HepG2 (cell line): Measurements from ENCODE around the gene TWF1. TPM values are rescaled to one million over a fixed set of nuclear protein-coding genes. Genes with fewer than 3 reads are reported as not detected.

Experiments
- CEBPB ChIP-seq: IDR thresholded peaks from 2 replicates; pipeline ENCODE4 v1.6.1; 2011; ENCODE audit warnings: low read depth, low read length, improper control_type of control experiment, borderline replicate concordance
- ETV5 ChIP-seq: IDR thresholded peaks from 2 replicates; pipeline ENCODE4 v1.6.1; 2018; ENCODE audit warnings: missing biosample characterization, missing genetic modification reagents, inconsistent platforms, borderline replicate concordance
- ISX ChIP-seq: sonication (generic); formaldehyde crosslinking; conservative IDR thresholded peaks from 2 replicates; pipeline ENCODE4 v1.5.0; 2020; ENCODE audit warnings: missing genetic modification reagents
- KDM3A ChIP-seq: IDR thresholded peaks from 2 replicates; pipeline ENCODE4 v1.6.1; 2018; ENCODE audit warnings: low read depth, missing compliant biosample characterization
- MXI1 ChIP-seq: IDR thresholded peaks from 3 replicates; pipeline ENCODE4 v1.6.1; 2012; ENCODE audit warnings: low read depth, low read length, inconsistent platforms, borderline replicate concordance
- SMYD3 ChIP-seq: sonication (generic); formaldehyde crosslinking; IDR thresholded peaks from 2 replicates; pipeline ENCODE4 v1.8.1; 2023; ENCODE audit warnings: mild to moderate bottlenecking, missing genetic modification reagents
- YEATS2 ChIP-seq: sonication (generic); formaldehyde crosslinking; IDR thresholded peaks from 2 replicates; pipeline ENCODE4 v1.4.0; 2020; ENCODE audit warnings: missing genetic modification reagents, borderline replicate concordance
- ZFX ChIP-seq: sonication (generic); formaldehyde crosslinking; IDR thresholded peaks from 2 replicates; pipeline ENCODE4 v1.4.0; 2020; ENCODE audit warnings: mild to moderate bottlenecking, low read depth, missing genetic modification reagents, moderate library complexity
- ZMYM2 ChIP-seq: sonication (generic); formaldehyde crosslinking; IDR thresholded peaks from 2 replicates; pipeline ENCODE4 v1.8.0; 2022; ENCODE audit warnings: mild to moderate bottlenecking, missing genetic modification reagents
- ZNF34 ChIP-seq: sonication (generic); formaldehyde crosslinking; IDR thresholded peaks from 2 replicates; pipeline ENCODE4 v1.4.0; 2020; ENCODE audit warnings: mild to moderate bottlenecking, missing genetic modification reagents, borderline replicate concordance
- ZSCAN20 ChIP-seq: sonication (generic); formaldehyde crosslinking; IDR thresholded peaks from 2 replicates; pipeline ENCODE4 v1.4.0; 2020; ENCODE audit warnings: missing genetic modification reagents, mild to moderate bottlenecking, borderline replicate concordance
- polyA plus RNA-seq, 8 experiments: library from polyadenylated mRNA; depleted of rRNA in 3 of 8; stranded (reverse) in 7 of 8; unstranded in 1 of 8; fragments of >200 nt; fragmentation: Illumina TruSeq in 4 of 8; extraction: Trizol in 4 of 8; gene quantifications; 2 replicates each; pipeline versions ENCODE4 v1.2.1 to v1.2.3, GENCODE V29; 2011 to 2016; ENCODE audit warnings: low read depth in 4 of 8, missing spikeins in 1 of 8, mixed read lengths in 1 of 8; ENCODE audit not compliant: insufficient read depth in 1 of 8
- total RNA-seq, 5 experiments: library from RNA; depleted of rRNA; stranded (reverse); fragments of >200 nt; fragmentation: Illumina TruSeq; extraction: Trizol; gene quantifications; 2 replicates each; pipeline ENCODE4 v1.2.3, GENCODE V29; 2016; ENCODE audit warnings: low read depth in 1 of 5
- TF ChIP-seq, protein P1 (sequence below): sonication (generic); formaldehyde crosslinking; IDR thresholded peaks from 2 replicates; pipeline ENCODE4 v1.5.0; 2020; ENCODE audit warnings: mild to moderate bottlenecking, missing genetic modification reagents, borderline replicate concordance
- TF ChIP-seq, protein P2 (sequence below): sonication (generic); formaldehyde crosslinking; IDR thresholded peaks from 2 replicates; pipeline ENCODE4 v1.4.0; 2020; ENCODE audit warnings: missing genetic modification reagents, borderline replicate concordance
- TF ChIP-seq, protein P3 (sequence below): sonication (generic); formaldehyde crosslinking; IDR thresholded peaks from 2 replicates; pipeline ENCODE4 v1.8.1; 2023; ENCODE audit warnings: mild to moderate bottlenecking, inconsistent platforms, moderate library complexity, missing genetic modification reagents, borderline replicate concordance
- TF ChIP-seq, protein P4 (sequence below): sonication (generic); formaldehyde crosslinking; IDR thresholded peaks from 2 replicates; pipeline ENCODE4 v1.4.0; 2020; ENCODE audit warnings: mild to moderate bottlenecking, missing genetic modification reagents
- TF ChIP-seq, protein P5 (sequence below), 2 experiments: sonication (generic) in 1 of 2; formaldehyde crosslinking in 1 of 2; IDR thresholded peaks; 2 replicates each; pipeline versions ENCODE4 v1.4.0 to v1.6.1; 2018 to 2020; ENCODE audit warnings: missing genetic modification reagents in 2 of 2, borderline replicate concordance in 1 of 2, low read depth in 1 of 2, mild to moderate bottlenecking in 1 of 2, missing biosample characterization in 1 of 2

Gene TWF1
- total and polyA plus RNA-seq, 2 of the 13 experiments (the other 11 are each of a cell fraction or from before 2014, with no cell fraction given), result 32.3 to 85.5 TPM

DNA sequence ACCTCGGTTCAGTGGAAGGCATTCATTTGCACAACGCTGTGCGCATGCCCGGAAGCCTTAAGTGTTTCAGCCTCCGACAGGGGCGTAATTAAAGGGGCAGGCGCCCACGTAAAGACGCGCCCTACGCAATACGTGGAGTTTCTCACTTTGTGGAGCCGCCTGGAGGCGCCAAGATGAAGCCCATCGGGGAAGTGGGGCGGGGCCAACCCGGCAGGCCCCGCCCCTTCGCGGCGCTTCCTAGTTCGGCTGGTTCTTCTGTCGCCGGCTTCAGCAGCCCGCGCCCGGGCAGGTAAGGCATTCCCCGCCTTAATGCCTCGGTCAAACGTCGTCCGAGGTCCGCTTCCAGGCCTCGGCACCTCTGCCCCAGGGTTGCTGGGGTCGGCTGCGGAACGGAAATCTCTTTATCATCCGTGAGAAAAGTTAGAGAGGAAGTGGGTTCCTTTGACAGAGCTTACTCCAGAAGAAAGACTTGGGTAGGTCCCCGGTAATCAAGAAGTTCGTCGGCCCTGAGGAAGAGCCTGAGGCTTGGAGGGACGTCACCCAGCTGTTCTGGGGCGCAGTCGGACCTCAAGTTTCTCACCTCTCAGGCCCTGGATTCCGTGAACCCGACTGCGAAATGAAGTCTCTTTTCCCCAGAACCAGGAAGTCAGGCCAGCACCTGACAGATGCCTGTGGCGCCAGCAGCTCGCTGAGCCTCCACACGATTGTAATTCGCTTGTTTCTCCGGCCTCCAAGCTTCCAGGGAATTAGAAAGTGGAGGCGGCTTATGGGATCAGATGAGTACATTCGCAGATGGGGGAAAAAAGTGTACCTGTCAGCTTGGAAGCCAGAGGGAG is 47.2 kb downstream of the TWF1 start, which contains the start of the genes IRAK4 and PUS7L (continued):
- TF ChIP-seq, protein P1, sequence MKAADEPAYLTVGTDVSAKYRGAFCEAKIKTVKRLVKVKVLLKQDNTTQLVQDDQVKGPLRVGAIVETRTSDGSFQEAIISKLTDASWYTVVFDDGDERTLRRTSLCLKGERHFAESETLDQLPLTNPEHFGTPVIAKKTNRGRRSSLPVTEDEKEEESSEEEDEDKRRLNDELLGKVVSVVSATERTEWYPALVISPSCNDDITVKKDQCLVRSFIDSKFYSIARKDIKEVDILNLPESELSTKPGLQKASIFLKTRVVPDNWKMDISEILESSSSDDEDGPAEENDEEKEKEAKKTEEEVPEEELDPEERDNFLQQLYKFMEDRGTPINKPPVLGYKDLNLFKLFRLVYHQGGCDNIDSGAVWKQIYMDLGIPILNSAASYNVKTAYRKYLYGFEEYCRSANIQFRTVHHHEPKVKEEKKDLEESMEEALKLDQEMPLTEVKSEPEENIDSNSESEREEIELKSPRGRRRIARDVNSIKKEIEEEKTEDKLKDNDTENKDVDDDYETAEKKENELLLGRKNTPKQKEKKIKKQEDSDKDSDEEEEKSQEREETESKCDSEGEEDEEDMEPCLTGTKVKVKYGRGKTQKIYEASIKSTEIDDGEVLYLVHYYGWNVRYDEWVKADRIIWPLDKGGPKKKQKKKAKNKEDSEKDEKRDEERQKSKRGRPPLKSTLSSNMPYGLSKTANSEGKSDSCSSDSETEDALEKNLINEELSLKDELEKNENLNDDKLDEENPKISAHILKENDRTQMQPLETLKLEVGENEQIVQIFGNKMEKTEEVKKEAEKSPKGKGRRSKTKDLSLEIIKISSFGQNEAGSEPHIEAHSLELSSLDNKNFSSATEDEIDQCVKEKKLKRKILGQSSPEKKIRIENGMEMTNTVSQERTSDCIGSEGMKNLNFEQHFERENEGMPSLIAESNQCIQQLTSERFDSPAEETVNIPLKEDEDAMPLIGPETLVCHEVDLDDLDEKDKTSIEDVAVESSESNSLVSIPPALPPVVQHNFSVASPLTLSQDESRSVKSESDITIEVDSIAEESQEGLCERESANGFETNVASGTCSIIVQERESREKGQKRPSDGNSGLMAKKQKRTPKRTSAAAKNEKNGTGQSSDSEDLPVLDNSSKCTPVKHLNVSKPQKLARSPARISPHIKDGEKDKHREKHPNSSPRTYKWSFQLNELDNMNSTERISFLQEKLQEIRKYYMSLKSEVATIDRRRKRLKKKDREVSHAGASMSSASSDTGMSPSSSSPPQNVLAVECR, result peak; percentile 36; the same call in 1 of the 2 replicates
- TF ChIP-seq YEATS2 (CRISPR knock-in tag), result peak; percentile 84
- no peak; the same call in 1 of the 2 replicates for TF ChIP-seq ETV5 (CRISPR knock-in tag)
- TF ChIP-seq ZNF34 (CRISPR knock-in tag), result 0 out of 2 replicates have a peak, but pooled peaks have one; percentile 25
- peak; percentile 61; the same call in 1 of the 2 replicates for TF ChIP-seq ZSCAN20 (CRISPR knock-in tag)
- peak; percentile 74 for TF ChIP-seq CEBPB
- no peak for TF ChIP-seq SMYD3 (CRISPR knock-in tag)
- no peak for TF ChIP-seq KDM3A (CRISPR knock-in tag)
- TF ChIP-seq, protein P2, sequence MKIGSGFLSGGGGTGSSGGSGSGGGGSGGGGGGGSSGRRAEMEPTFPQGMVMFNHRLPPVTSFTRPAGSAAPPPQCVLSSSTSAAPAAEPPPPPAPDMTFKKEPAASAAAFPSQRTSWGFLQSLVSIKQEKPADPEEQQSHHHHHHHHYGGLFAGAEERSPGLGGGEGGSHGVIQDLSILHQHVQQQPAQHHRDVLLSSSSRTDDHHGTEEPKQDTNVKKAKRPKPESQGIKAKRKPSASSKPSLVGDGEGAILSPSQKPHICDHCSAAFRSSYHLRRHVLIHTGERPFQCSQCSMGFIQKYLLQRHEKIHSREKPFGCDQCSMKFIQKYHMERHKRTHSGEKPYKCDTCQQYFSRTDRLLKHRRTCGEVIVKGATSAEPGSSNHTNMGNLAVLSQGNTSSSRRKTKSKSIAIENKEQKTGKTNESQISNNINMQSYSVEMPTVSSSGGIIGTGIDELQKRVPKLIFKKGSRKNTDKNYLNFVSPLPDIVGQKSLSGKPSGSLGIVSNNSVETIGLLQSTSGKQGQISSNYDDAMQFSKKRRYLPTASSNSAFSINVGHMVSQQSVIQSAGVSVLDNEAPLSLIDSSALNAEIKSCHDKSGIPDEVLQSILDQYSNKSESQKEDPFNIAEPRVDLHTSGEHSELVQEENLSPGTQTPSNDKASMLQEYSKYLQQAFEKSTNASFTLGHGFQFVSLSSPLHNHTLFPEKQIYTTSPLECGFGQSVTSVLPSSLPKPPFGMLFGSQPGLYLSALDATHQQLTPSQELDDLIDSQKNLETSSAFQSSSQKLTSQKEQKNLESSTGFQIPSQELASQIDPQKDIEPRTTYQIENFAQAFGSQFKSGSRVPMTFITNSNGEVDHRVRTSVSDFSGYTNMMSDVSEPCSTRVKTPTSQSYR, result no peak
- TF ChIP-seq, protein P3, sequence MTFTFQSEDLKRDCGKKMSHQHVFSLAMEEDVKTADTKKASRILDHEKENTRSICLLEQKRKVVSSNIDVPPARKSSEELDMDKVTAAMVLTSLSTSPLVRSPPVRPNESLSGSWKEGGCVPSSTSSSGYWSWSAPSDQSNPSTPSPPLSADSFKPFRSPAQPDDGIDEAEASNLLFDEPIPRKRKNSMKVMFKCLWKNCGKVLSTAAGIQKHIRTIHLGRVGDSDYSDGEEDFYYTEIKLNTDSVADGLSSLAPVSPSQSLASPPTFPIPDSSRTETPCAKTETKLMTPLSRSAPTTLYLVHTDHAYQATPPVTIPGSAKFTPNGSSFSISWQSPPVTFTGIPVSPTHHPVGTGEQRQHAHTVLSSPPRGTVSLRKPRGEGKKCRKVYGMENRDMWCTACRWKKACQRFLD (CRISPR knock-in tag), result 0 out of 2 replicates have a peak, but pooled peaks have one; percentile 14
- TF ChIP-seq MXI1, result peak; percentile 16; the same call in 1 of the 3 replicates
- TF ChIP-seq, protein P4, sequence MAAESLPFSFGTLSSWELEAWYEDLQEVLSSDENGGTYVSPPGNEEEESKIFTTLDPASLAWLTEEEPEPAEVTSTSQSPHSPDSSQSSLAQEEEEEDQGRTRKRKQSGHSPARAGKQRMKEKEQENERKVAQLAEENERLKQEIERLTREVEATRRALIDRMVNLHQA, result no peak
- TF ChIP-seq, protein P5, sequence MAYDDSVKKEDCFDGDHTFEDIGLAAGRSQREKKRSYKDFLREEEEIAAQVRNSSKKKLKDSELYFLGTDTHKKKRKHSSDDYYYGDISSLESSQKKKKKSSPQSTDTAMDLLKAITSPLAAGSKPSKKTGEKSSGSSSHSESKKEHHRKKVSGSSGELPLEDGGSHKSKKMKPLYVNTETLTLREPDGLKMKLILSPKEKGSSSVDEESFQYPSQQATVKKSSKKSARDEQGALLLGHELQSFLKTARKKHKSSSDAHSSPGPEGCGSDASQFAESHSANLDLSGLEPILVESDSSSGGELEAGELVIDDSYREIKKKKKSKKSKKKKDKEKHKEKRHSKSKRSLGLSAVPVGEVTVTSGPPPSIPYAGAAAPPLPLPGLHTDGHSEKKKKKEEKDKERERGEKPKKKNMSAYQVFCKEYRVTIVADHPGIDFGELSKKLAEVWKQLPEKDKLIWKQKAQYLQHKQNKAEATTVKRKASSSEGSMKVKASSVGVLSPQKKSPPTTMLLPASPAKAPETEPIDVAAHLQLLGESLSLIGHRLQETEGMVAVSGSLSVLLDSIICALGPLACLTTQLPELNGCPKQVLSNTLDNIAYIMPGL (CRISPR knock-in tag; IDR thresholded peaks at IDR 0.05; ENCODE audit: borderline replicate concordance in 1 of 2, low read depth in 1 of 2), result peak; percentile 68 to 71
- TF ChIP-seq ZMYM2 (CRISPR knock-in tag), result no peak; the same call in 1 of the 2 replicates
- peak; percentile 50; the same call in 1 of the 2 replicates for TF ChIP-seq ZFX (CRISPR knock-in tag)
- no peak for TF ChIP-seq ISX (CRISPR knock-in tag)
